Fibroblast of peridontal ligament (primary cell): Measurements from ENCODE around the gene GRAMD2B.
"Not testable (repeated sequence)": the region's sequence is repeated elsewhere in the genome, so short reads cannot be mapped to it uniquely, and the experiment has no call there.

Experiments
- DNase-seq: peaks from one replicate; pipeline ENCODE4 v3.0.0-alpha.2; 2010; ENCODE audit errors: extremely low read depth

GRAMD2B gene

GRCh38 chr5:126513703-126514102, 90.5 kb downstream of the GRAMD2B start:
- DNase-seq: no peak

- peak; percentile 71 for DNase-seq
Measured at GRCh38 chr5:126514131-126514557, 90.9 kb downstream of the GRAMD2B start.

GRCh38 chr5:126514558-126515141, 91.4 kb downstream of the GRAMD2B start:
- DNase-seq: no peak

GRCh38 chr5:126515337-126515736, 92.1 kb downstream of the GRAMD2B start:
- no peak for DNase-seq

GRCh38 chr5:126516133-126516532, 92.9 kb downstream of the GRAMD2B start:
- DNase-seq: peak; percentile 38

GRCh38 chr5:126516852-126517251, 93.6 kb downstream of the GRAMD2B start:
- DNase-seq: no peak

- DNase-seq: not testable (repeated sequence)
Measured at GRCh38 chr5:126519223-126519622, 96.0 kb downstream of the GRAMD2B start.

GRCh38 chr5:126519637-126520592, 96.7 kb downstream of the GRAMD2B start:
- DNase-seq: peak; percentile 63

- DNase-seq: no peak
Measured at GRCh38 chr5:126520593-126520953, 97.4 kb downstream of the GRAMD2B start.

- no peak for DNase-seq
Measured at GRCh38 chr5:126521130-126521529, 97.9 kb downstream of the GRAMD2B start.

- DNase-seq: no peak
Measured at GRCh38 chr5:126523818-126524510, 100.8 kb downstream of the GRAMD2B start.

- no peak for DNase-seq
Measured at GRCh38 chr5:126525630-126526245, 102.5 kb downstream of the GRAMD2B start.

- no peak for DNase-seq
Measured at GRCh38 chr5:126526493-126526892, 103.3 kb downstream of the GRAMD2B start.

GRCh38 chr5:126527158-126527557, 103.9 kb downstream of the GRAMD2B start:
- no peak for DNase-seq

GRCh38 chr5:126527892-126528291, 104.7 kb downstream of the GRAMD2B start:
- DNase-seq: peak; percentile 71

GRCh38 chr5:126531543-126532120, 108.4 kb downstream of the GRAMD2B start:
- DNase-seq: peak; percentile 64

- no peak for DNase-seq
Measured at GRCh38 chr5:126534553-126534952, 111.3 kb downstream of the GRAMD2B start.

GRCh38 chr5:126535856-126536545, 112.8 kb downstream of the GRAMD2B start:
- DNase-seq: no peak

GRCh38 chr5:126536874-126537273, 113.7 kb downstream of the GRAMD2B start:
- no peak for DNase-seq

GRCh38 chr5:126538579-126538978, 115.4 kb downstream of the GRAMD2B start:
- DNase-seq: no peak

- DNase-seq: peak; percentile 44
Measured at GRCh38 chr5:126540631-126541030, 117.4 kb downstream of the GRAMD2B start.
